HPDE6-E6E7 (cell line): ENCODE data around the gene EDIL3.
"Not testable (repeated sequence)": the region's sequence is repeated elsewhere in the genome, so short reads cannot be mapped to it uniquely, and the experiment has no call there.

Source experiments
- DNase-seq: peaks from one replicate; pipeline ENCODE4 v3.0.0; 2011; ENCODE audit warnings: missing footprints; ENCODE audit errors: extremely low spot score

The EDIL3 gene

DNA sequence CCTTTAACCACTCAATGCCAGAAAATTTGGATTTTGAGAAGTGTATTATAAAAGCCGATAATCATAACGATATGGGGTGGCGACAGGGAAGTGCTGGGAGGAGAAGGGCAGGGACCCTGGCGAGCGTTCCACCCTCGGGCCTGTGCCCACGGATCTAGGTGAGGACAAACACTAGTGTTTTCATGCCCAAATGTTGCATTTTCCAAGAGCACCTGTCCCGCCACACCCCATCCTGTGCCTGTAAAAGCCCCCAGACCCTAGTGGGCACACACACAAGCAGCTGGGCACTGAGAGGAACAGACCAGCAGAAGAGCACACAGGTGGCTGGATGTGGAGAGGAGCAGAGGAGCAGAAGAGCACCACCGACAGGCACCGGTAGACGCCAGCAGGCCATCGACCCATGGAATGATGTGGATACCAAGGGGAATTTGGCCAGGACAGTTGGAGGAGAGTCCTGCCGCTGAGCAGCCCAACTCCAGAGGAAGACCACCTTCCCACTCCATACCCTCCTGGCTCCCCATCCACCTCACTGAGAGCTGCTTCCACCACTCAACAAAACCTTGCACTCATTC is 315.0 kb downstream of the EDIL3 start:
- DNase-seq = no peak

DNA sequence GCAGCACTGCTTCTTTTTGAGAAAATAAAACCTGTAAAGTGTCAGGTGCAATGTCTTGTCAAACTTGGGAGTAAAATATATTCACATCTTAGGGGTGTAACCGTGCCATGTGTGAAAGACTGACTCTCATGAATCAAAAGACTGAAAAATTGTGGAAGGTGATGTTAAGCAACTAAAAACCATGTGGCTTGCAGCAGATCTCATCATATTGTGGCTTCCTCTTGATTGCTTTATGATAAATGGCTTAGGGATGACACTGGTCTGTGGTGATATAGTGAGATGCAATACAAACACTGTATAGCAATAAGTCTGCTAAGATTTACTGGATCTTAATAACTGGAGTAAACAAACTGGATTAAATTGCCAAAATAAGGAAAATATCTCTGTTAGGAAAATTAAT is 321.6 kb downstream of the EDIL3 start:
- DNase-seq = no peak

DNA sequence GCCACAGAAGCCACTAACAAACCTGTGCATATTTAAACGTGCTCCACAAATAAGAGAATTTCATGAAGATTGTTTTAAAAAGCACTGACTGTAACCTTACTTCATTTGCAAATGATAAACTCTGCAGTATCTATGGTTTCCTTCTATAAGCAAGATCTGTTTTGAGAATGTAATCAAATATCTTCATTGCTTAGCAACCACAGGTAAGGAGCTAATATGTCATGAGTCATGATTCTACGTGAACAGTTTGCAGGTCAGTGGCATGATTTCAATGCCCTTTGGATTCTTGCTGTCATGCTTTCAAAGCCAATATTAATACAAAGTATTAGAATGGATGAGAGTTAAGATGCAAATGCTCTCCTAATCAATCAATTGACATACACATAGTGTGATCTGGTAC is 325.0 kb downstream of the EDIL3 start:
- DNase-seq = peak; percentile 36

DNA sequence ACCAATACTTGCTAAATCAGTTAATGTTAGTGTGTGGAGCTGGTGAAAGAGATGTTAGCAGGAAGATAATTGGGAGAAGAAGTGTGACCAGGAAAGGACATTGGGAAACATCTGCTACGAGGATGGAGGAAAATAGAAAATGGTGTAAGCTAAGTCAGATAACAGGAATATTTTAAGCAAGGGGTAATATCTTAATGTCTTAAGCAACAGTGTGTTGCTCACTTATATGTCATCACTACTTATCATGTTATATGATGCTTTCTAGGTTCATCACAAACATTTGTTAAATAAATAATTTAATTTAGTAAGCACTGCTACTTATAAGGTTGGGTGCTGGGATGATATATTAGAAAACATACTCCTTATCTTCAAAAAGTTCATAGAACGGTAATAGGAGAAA is 326.1 kb downstream of the EDIL3 start:
- DNase-seq = no peak

DNA sequence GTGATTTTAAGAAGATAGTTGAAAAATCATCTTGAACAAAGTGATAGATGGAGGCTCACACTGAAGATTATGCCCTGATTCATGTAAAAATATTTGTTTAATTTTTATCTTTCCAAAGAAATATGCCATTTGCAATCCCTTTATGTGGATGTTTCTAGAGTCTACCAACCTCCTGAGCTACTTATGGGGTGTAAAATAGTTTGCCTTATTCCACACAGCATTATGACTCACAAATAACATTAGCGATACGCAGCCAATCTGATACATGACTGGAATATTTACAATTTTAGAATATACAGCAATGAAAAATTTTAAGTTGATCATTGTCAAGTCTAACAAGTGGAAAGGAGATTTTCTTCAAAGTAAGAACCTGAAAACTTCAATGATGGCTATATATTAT is 327.5 kb downstream of the EDIL3 start:
- DNase-seq = no peak

DNA sequence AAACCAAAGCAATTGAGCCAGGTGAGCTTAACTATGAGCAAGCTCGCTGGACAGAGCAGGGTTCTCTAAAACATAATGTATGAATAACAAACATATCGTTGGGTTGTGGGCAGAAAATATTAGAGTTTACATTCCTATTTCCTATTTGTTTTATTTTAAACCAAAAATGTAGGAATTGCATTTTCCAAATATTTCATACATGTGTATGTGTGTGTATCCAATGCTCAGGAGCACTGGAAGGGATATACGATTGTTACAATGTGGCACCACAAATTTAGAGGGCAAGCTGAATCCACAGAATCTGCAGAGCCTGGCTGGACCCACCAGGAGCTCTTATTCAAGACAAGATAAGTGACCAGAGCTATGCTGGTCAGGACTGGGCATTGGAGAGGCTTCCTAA is 338.7 kb downstream of the EDIL3 start:
- no peak for DNase-seq

DNA sequence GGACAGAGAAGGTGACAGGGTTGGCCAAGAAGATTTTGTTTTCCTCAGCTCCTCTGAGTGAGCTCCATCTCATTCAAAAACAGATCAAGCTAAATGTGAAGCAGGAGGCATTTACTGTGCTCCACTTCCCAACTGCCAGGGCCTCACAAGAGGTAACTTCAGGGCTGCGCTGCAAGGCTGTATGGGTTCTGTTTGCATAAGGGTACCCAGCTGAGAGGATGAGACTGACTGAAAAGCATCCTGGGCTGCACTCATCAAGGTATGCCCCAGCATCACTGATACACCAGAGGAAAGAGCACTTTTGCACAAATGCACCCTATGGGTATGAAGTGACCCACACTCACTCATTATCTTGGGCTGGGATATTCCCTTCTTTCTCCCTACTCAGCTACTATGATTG is 347.8 kb downstream of the EDIL3 start:
- no peak for DNase-seq

DNA sequence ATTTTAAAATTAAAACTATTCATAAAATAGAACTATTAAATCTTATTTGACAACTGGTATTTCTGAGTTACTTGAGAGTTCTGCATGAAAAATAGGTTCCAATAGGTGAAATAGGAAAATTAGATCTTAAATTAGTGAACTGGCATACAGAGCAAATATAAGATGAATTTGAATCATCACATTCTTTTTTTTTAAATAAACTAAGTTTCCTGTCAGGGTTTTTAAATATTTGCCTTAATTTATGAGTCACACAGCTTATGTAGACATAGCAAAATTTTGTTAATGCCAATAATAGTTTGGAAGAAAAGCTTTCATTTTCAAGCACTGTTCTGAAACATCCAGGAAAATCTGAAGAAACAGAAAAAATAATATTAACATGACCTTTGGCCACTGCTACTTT is 352.4 kb downstream of the EDIL3 start:
- no peak for DNase-seq

DNA sequence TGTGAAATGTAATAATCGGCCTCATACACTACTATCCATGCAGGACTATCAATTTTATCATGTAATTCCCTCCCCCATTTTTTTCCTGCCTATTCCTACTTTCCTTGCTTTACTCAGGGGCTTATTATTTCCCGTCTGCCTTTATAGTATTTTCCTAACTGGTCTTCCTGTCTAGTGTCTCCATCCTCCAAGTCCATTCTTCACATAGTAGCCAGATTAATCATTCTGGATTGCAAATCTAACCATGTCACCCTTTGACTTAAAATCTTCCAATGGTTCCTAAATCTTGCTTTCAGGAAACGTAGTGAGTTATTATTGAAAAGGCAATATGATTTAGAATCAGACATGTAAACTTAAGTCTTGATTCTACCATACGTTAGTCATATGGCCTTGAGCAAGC is 356.6 kb downstream of the EDIL3 start:
- no peak for DNase-seq

DNA sequence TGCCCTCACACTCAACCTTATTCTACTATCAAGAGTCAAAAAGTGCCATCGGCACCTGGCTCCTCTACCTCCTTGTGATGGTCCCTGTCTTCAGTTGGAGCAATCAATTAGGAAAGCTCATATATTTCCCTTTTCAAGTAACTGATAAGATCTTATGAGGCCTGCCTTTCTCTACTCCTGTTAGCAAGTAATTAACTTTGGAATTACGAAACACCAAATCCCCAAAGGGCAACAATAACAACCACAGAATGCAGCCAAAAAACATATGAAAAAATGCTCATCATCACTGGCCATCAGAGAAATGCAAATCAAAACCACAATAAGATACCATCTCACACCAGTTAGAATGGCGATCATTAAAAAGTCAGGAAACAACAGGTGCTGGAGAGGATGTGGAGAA is 366.2 kb downstream of the EDIL3 start:
- not testable (repeated sequence) for DNase-seq

DNA sequence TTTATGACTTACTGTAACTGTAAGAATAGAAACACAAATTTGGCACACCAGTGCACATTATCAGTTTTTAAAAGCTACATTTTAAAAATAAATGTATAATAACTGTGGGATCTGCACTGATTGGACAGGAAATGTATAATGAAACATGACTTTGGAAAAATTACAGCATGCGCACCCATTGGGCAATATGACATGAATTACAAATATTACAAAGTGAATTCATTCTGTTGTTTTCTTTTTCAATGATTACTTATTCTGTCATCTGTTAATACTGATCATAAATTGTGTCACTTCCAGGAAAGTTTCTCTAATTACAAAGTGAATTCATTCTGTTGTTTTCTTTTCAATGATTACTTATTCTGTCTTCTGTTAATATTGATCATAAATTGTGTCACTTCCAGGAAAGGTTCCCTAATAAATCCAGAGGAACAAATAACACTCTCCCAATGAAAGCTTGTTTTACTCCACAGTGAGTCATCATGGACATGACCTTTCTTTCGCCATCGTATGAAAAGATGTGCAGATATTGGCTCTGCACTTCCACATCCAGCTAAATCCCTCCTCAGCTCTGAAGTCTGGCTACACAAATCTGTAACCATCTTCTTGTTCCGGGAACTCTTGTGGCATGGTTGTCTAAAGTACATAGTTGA is 367.0 kb downstream of the EDIL3 start:
- DNase-seq = no peak

DNA sequence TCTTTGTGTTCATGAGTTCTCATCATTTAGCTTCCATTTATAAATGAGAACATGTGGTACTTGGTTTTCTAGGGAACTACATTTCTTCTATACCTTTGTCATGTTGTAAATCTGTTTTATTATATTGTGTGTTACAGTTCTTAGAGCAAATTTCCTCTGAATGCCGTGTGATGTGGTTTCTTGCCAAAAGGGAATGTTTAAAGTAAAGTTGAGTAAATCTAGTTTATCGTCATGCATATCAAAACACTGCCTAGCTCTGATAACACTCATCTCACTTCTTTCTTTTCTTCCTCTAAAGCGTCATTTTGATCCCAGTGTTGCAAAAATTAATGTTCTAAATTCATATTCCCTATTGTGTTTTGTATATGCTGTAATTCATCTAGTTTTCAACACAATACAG is 368.6 kb downstream of the EDIL3 start:
- no peak for DNase-seq

DNA sequence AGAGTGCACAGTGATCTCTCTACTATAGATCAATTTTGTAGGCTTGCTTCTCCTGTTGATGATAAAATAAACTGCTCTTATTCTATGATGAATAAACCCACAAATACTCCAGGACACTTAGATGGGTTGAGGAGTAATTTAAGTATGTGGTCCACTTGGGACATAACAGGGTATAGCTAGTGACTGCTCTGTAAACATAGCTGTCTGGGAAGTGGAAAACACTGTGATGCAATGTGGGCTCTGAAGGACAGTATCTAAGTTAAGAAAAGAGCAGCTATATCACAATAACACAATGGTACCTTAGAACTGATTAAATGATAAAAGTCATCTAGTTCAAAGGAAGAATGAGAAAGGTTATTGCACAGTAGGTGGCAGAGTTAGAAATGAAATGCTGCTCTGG is 369.7 kb downstream of the EDIL3 start:
- DNase-seq = no peak

DNA sequence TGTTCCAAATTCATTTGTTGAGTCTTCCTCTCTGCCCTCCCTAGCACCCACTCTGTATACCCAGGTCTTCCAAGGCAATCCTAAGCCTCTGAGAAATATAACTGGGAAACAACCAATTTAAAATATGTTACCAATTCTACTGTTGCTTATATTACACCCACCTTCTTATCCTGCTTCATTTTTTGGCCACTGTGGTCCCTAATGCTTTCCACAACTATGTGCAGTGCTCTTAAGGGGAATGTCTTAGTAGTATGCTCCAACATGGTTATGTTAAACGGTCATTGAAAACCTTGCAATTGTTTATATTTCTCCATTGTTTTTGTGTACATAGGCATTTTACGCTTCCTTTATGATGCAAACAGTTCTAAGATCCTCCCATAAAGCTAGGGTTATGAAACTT is 390.9 kb downstream of the EDIL3 start:
- no peak for DNase-seq

DNA sequence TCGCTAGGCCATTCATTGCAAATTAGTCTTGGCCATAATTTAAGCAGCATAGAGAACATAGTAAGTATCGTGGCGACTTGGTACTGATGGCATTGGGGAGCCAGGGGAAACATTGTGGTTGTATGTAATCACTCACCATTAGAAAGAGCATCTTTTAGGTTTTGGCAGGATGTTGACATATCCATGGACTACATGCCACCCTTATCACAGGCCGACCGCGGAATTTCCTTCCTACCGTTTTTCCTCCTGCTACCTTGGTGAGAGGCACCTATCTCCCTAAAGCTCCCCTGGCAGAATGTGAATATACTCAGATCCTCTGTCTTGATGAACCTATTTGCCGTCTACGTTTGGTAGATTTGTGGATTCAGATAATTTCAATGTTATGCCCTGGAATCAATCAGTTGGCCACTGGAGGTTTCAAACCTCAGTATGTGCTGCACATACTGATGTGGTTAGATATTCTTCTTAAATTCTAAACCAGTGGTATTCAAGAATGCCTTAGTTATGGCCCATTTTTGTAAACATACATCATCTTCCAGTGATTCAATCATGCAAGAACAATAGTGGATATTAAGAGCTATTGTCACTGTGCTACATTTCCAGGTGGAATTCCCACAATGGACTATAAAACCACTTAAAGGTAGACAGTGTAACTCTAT is 393.0 kb downstream of the EDIL3 start:
- DNase-seq = no peak

DNA sequence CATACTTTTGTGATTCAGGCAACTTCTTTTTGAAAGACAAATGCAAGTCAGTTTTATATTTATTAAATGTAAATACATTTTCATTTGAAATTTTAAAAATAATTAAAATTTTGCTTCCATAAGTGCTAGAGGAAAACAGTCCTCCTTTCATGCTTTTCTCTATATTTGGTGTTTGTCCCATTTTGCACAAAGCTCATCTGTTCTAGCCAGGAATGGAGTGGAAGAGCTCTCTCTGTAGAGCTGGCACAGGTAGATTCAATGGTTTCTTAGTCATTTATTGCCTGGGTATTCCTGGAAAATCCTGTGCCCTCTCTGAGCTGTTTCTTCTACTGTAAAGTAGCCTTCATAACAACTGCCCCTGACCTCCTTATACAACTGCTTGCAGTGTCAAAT is 396.4 kb downstream of the EDIL3 start:
- no peak for DNase-seq

DNA sequence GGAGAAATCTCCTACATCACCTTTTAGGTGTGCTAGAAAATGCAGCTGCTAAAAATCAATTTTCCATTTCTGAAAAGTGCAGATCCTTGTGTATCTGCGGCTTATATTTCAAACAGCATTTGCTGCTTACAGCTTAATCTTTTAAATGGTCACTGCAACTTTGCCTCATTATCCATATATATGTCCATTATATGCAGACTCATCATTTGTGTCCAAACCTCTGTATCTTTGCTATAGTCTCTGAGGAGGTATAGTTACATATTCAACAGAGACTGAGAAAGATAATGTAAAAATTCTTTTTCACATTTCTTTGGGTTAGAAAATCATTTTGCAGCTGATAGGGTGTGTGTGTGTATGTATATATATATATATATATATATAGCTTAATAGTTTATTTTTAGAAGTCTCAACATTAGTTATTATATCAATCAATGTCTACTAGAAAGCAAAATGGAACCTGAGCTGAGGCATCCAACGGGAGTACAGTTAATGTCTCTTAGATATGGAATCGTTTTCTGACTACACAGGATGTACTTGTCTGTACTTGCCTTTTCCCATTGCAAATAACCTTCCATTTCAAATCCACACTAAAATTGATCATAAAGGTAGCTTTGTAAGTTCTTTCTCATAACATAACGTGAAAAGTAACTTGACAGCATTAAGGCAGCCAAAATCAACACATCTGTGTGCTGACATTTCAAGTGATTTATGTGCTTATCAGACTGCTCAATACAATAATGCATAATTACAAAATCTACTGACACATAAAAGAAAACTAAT is 397.0 kb downstream of the EDIL3 start:
- DNase-seq = no peak

DNA sequence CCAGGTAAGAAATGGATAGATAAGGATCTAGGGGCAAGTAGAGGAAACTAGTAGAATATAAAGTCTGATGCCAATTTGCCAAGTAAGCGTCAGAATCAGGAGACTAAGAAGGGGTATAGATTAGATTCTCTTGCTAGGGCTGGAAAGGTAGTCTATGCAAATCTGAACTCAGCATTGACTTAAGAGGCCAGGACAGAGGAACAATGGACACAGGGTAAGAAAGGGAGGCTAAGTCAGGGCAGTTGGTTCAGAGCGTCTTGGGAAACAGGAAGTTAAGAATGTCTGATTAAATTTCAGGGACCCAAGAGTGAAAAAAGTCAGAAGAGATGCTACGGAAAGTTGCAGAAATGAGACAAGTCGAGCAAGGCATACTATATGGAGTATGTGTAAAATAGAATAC is 400.8 kb downstream of the EDIL3 start:
- no peak for DNase-seq

DNA sequence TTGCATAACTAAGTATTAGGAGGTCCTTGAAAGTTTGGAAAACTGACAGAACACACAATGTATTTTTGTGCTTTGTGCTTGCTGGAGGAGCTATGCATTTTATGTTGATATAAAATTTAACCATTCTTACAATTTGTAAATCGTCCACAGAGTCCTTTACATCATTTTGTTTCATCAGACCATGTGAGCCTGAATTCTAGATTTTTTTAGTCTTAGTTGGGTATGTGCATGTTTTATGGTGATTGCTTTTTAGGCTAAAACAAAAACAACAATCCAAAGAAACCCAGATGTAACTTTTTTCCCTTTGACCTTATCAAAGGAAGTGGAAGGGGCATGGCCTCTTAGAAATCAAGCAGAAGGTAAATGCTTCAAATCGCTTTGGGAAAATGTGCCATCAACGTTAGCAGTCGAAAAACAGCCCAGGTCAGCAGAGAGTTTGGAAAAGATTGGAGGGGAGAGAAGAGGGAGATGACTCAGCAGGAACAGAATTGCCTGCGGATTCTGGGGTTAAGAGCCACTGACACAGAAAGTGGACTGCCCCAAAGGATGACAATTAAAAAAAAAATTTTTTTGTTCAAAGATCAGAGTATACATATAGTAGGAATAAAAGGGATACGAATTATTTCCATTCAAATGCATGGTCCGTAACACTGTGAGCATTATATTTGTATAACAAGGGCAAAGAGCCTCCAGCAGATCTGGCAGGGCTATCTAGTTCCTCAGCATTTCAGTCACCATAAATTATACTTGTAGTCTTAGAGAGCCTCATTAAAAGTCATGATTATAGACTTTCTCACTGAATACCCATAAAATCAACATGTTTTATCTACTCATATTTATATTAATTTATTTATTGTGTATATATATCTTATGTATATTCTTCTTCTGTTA is 410.5 kb downstream of the EDIL3 start:
- DNase-seq = no peak

DNA sequence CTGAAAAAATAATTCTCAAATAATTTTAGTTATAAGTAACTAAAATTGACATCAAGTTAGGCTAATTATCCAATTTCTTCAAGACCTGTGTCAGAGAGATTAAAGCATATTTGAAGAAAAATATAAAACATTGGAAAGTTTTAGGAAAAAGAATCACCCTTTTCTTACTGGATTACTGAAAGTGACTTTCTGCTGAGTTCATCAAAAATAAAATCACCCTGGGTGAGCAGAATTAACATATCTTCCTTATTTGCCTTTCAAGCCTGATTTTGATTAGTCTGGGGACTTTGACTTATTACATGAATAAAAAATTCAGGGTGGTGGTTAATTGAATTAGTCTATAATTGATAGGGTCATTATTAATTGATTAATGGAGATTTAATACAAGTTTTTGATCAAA is 411.8 kb downstream of the EDIL3 start:
- DNase-seq = no peak

DNA sequence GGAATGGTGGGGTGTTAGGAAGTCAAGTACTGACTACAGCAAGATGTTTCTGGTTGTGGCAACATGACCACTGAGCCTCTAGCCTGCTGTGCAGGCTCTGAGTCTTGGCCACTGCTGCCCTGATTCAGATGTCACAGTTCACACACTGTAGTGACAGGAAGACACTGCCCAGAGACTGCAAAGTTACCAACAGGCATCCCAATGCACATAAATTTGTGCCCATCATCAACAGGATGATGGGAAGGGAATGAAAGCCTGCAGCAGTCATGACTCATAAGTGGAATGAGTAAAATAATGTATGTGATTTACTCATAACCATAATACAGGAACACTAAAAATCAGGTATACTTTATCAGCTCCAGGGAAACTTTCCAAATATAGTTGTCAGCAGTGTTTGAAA is 412.4 kb downstream of the EDIL3 start:
- DNase-seq = no peak

DNA sequence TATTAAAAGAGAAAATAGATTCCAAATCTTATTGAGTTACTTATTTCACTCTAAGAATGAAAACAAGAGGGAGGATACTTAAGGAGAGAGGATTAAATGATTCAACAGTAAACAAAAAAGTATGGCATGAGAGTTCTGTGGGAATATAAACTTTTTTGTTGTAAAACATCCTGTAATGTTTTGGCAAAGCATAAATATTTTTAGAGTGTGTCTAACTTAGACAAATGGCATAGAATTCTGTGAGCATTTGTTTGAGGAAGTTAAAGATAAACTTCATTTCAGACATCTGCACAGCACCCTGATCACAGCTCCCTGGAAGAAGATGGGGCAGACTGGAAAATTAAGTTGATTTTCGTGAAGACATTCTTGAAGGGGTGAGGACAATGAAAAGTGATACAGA is 417.3 kb downstream of the EDIL3 start:
- DNase-seq = no peak
